GM12865 (cell line): Measurements from ENCODE around the gene FCRL3.
A peak's percentile ranks its signal among the peaks of the same experiment; 100 is the strongest.
"Not testable (repeated sequence)": the region's sequence is repeated elsewhere in the genome, so short reads cannot be mapped to it uniquely, and the experiment has no call there.

Experiments
- DNase-seq: peaks from one replicate; pipeline ENCODE4 v3.0.0; 2010; ENCODE audit warnings: low read depth
- H3K4me3 ChIP-seq: 2 replicates; pipeline ENCODE4 v1.5.1; 2011; ENCODE audit warnings: mild to moderate bottlenecking, low read depth, low read length, control low read depth
- CTCF ChIP-seq: IDR thresholded peaks from 2 replicates; pipeline ENCODE4 v1.5.1; 2011; ENCODE audit warnings: low read length, control low read depth, low read depth, inconsistent platforms; ENCODE audit not compliant: insufficient read depth; ENCODE audit errors: missing control alignments

The FCRL3 gene

GRCh38 chr1:157700732-157701131, at the start of gene FCRL3:
Gene FCRL3, minus strand, starts transcription at chr1:157700769. Its CDS starts 280 bp downstream, at chr1:157700489.
- TF ChIP-seq CTCF, result no peak
- no peak for DNase-seq
- no peak within 1 kb of the TSS for H3K4me3 ChIP-seq

GRCh38 chr1:157748262-157748817, 47.8 kb upstream of the FCRL3 start:
- DNase-seq, result no peak
- TF ChIP-seq CTCF, result no peak
- H3K4me3 ChIP-seq, result no peak overlapping the region

GRCh38 chr1:157739229-157739901, 38.8 kb upstream of the FCRL3 start:
- no peak for TF ChIP-seq CTCF
- no peak overlapping the region for H3K4me3 ChIP-seq
- no peak for DNase-seq

- DNase-seq, H3K4me3 ChIP-seq: not testable (repeated sequence)
Measured at GRCh38 chr1:157735991-157736390, 35.4 kb upstream of the FCRL3 start.

- no peak for TF ChIP-seq CTCF
- no peak overlapping the region for H3K4me3 ChIP-seq
- peak; percentile 15 for DNase-seq
Measured at GRCh38 chr1:157734321-157734720, 33.8 kb upstream of the FCRL3 start.

- H3K4me3 ChIP-seq, result no peak overlapping the region
- DNase-seq, result peak; percentile 15
- no peak for TF ChIP-seq CTCF
Measured at GRCh38 chr1:157732755-157733154, 32.2 kb upstream of the FCRL3 start.

GRCh38 chr1:157725221-157725577, 24.6 kb upstream of the FCRL3 start:
- DNase-seq, result no peak
- no peak overlapping the region for H3K4me3 ChIP-seq
- TF ChIP-seq CTCF, result no peak
